Activated T-helper 2 cell treated with anti-CD3 and anti-CD28 coated beads, Interferon-gamma antibody, Interleukin-2, Interleukin-4, amounts not matched to agents 10 μg/mL and 5 μg/mL and 100 μg/mL, durations not matched to agents 14 hours and 24 hours and 36 hours (primary cell): ENCODE results near the gene RNASEH2A. TPM values are rescaled to one million over a fixed set of nuclear protein-coding genes. Genes with fewer than 3 reads are reported as not detected.
"Not testable (repeated sequence)": the region's sequence is repeated elsewhere in the genome, so short reads cannot be mapped to it uniquely, and the experiment has no call there.

Source experiments
- DNase-seq: peaks from one replicate; pipeline ENCODE4 v3.0.0; 2021; ENCODE audit warnings: low spot score
- H3K27ac Mint-ChIP-seq: one replicate; pipeline ENCODE4 v1.8.0; 2021; ENCODE audit warnings: mixed read lengths
- H3K27me3 Mint-ChIP-seq: one replicate; pipeline ENCODE4 v1.8.0; 2021; ENCODE audit warnings: low read depth, mixed read lengths
- H3K36me3 Mint-ChIP-seq: one replicate; pipeline ENCODE4 v1.8.0; 2021; ENCODE audit warnings: low read depth, mixed read lengths
- H3K4me1 Mint-ChIP-seq: one replicate; pipeline ENCODE4 v1.8.0; 2021; ENCODE audit warnings: low read depth, mixed read lengths
- H3K4me3 Mint-ChIP-seq: one replicate; pipeline ENCODE4 v1.8.0; 2021; ENCODE audit warnings: low read depth, mild to moderate bottlenecking, moderate library complexity, mixed read lengths
- H3K9me3 Mint-ChIP-seq: one replicate; pipeline ENCODE4 v1.8.0; 2021; ENCODE audit warnings: mixed read lengths
- intact Hi-C: fragments of 100-400 bp; cut with micrococcal nuclease; formaldehyde crosslinking; loops from one replicate; pipeline ENCODE4 v1.15.1; 2023
- total RNA-seq: library from RNA; stranded (reverse); gene quantifications from 2 replicates; pipeline ENCODE4 v1.2.3, GENCODE V29; 2022

The RNASEH2A gene
- total RNA-seq, 1 donor from 2014 or later = 38.3 TPM

DNA sequence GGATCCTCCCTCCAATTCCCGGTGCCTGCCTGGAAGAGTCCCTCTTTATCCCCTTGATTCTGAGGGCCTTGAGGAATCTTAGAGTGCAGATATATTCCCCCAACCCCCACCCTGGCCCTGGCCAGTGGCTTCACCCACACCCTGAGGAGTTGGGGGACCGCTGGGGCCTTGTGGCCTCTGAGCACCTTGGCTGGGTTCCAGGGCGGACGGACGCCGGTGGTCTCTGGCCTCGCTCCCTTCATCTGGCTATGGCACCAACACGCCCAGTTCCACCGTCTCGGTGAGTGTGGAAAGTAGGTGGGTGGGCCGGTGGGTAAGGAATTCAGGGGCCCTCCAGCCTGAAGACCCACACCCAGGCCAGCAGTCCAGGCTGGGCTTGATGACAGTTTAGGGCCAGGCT, 36.9 kb downstream of the RNASEH2A start:
- no peak for DNase-seq
- Mint-ChIP-seq H3K4me3 (no peak overlapping the region), H3K27me3 (peaks cover 35% of the 10 kb centered on the region), H3K36me3 (no peaks in the 10 kb centered on the region), H3K4me1 (peaks cover 29% of the 10 kb centered on the region), H3K9me3 (no peaks in the 10 kb centered on the region), H3K27ac (no peak overlapping the region)
- intact Hi-C loops = loop anchor here (10.0 kb wide), 1 partner anchor 289 kb away; the partner anchor contains the start of gene ZNF564

DNA sequence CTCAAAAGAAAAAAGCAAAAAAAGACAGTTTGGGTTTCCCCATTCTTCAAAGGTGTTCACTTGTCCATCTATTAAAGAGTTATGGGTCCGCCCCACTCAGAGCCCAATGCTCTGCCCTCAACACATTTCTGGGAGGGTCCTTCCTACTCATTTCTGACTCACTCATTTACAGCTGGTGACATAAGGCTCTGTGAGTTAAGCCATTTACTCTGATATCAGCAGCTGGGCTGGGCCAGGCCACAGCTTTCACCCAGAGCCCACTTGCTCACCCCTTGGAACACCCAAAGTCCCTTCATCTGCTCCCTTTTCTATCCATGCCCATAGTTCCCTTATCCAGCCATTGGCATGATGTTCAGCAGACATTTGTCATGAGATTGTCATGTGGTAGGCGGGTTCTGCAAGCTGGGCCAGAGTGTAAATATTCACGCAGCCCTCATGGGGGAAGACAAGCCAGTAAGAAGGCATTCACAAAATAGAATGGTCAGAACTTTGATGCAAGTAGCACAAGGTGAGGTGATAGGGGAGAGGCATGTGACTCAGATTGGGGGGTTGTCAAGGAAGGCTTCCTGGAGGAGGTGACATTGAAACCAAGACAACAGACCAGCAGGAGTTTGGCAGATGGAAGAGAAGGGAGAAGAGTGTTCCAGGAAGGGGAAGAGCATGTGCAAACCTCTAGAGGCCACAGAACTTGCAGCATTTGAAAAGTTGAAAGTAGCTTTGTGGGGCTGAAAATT, 37.8 kb downstream of the RNASEH2A start:
- Mint-ChIP-seq H3K9me3 (no peaks in the 10 kb centered on the region), H3K27ac (peak overlapping the region; percentile 5), H3K27me3 (peaks cover 33% of the 10 kb centered on the region), H3K4me3 (no peak overlapping the region), H3K4me1 (peaks cover 26% of the 10 kb centered on the region), H3K36me3 (no peaks in the 10 kb centered on the region)
- intact Hi-C loops = loop anchor here (10.0 kb wide), 1 partner anchor 289 kb away; the partner anchor contains the start of gene ZNF564
- no peak for DNase-seq

DNA sequence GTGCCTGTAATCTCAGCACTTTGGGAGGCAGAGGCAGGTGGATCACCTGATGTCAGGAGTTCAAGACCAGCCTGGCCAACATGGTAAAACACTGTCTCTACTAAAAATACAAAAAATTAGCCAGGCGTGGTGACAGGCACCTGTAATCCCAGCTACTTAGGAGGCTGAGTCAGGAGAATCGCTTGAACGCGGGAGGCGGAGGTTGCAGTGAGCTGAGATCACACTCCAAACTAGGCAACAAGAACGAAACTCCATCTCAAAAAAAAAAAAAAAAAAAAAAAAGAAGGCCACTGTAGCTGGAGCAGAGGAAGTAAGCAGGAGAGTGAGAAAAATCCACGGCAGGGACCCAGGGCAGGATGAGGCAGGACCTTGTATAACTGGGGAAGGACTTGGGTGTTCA, 40.2 kb downstream of the RNASEH2A start:
- intact Hi-C loops = loop anchor here (1.0 to 10.0 kb wide), 4 partner anchors 80 to 292 kb away; partner anchors contain the start of genes DHPS and ZNF564
- H3K4me1 Mint-ChIP-seq = peaks cover 10% of the 10 kb centered on the region
- not testable (repeated sequence) for DNase-seq, H3K4me3 Mint-ChIP-seq, H3K9me3 Mint-ChIP-seq, H3K36me3 Mint-ChIP-seq, H3K27ac Mint-ChIP-seq
- H3K27me3 Mint-ChIP-seq = peaks cover 13% of the 10 kb centered on the region

DNA sequence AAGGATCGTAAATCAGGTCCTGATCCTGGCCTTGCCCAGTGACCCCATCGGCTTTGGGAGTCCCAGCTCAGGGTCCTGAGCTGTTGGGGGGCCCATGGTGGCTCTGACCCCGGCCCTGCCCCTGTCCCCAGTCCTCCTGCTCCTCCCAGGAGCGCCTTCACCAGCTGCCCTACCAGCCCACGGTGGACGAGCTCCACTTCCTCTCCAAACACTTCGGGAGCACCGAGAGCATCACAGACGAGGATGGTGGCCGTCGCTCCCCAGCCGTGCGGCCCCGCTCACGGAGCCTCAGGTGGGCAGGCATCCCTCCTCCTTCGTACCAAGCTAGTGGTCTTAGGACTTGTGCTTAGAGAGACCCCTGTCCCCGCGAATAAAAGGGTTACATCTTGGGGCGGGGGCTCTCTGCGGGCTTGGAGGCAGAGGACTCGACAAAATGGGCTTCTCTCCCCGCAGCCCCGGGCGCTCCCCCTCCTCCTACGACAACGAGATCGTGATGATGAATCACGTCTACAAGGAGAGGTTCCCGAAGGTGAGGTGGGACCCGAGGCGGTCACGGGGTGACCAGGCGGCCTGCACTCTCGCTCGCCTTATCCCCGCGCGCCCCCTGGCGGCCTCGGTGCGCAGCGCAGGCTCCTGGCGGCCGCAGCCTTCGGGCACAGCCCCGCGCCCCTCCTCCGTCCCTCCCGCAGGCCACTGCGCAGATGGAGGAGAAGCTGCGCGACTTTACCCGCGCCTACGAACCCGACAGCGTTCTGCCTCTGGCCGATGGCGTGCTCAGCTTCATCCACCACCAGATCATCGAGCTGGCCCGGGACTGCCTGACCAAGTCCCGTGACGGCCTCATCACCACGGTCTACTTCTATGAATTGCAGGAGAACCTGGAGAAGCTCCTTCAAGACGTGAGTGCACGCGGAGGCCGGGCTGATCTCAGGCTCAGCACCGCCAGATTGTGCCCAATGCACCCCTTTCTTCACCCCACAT, 41.1 kb downstream of the RNASEH2A start:
- peak; percentile 78 for DNase-seq
- peaks cover 10% of the 10 kb centered on the region for H3K27me3 Mint-ChIP-seq
- H3K4me3 Mint-ChIP-seq = peak overlapping the region; percentile 65
- peaks cover 9% of the 10 kb centered on the region for H3K4me1 Mint-ChIP-seq
- no peaks in the 10 kb centered on the region for H3K36me3 Mint-ChIP-seq
- intact Hi-C loops = loop anchor here (1.0 to 10.0 kb wide), 4 partner anchors 81 to 293 kb away; partner anchors contain the start of genes DHPS and ZNF564
- no peak overlapping the region for H3K27ac Mint-ChIP-seq
- H3K9me3 Mint-ChIP-seq = no peaks in the 10 kb centered on the region

DNA sequence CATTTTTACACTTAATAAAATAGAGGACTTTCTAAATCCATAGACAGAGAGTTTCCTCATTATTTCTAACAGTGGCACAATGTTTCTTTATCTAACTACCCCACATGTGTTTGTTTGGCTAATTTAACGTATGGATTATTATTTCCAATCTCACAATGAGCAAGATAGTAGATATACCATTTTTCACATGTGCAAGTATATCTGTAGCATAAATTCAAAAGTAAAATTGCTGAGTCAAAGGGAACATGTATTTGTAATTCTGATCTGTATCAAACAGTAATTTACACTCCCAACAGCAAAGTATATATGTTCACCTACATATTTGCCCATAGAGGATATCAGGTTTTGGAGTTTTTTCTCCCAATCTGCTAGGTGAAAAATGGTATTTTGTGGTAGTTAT, 50.3 kb downstream of the RNASEH2A start:
- H3K4me1 Mint-ChIP-seq = no peaks in the 10 kb centered on the region
- no peaks in the 10 kb centered on the region for H3K27me3 Mint-ChIP-seq
- intact Hi-C loops = no loop called here
- no peaks in the 10 kb centered on the region for H3K36me3 Mint-ChIP-seq
- H3K9me3 Mint-ChIP-seq = no peaks in the 10 kb centered on the region
- no peak for DNase-seq
- no peak overlapping the region for H3K4me3 Mint-ChIP-seq
- no peak overlapping the region for H3K27ac Mint-ChIP-seq

DNA sequence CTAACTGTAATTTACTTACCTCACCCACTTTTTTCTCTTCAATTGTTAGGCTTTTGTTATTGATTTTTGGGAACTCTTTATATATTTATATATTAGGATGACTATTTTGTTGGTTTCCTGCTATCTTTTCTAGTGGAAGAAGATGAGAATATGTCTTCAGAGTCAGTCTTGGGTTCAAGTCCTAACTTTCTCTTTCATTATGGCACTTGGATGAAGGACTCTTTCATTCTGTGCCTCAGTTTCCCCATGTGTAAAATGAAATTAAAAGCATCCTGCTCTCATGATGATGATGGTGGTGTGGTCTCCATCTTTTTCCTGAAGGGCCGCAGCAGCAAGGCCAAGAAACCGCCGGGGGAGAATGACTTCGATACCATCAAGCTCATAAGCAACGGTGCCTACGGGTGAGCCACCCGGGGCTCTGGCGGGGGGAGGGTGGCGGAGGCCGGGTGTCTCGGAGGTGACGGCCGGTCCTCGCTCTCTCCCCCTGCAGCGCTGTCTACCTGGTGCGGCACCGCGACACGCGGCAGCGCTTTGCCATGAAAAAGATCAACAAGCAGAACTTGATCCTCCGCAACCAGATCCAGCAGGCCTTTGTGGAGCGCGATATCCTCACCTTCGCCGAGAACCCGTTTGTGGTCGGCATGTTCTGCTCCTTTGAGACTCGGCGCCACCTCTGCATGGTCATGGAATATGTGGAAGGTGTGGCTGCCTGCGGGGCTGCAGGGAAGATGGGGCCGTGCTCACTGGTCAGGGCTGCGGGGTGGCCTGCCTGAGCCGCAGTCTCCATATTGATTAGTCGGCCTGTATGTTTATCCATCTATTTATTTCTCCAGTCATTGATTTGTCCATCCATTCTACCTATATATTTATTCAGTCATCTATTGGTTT, 51.9 kb downstream of the RNASEH2A start:
- Mint-ChIP-seq H3K4me1 (no peaks in the 10 kb centered on the region), H3K27me3 (no peaks in the 10 kb centered on the region), H3K9me3 (no peaks in the 10 kb centered on the region), H3K4me3 (no peak overlapping the region), H3K27ac (no peak overlapping the region), H3K36me3 (no peaks in the 10 kb centered on the region)
- DNase-seq = no peak
- intact Hi-C loops = no loop called here

DNA sequence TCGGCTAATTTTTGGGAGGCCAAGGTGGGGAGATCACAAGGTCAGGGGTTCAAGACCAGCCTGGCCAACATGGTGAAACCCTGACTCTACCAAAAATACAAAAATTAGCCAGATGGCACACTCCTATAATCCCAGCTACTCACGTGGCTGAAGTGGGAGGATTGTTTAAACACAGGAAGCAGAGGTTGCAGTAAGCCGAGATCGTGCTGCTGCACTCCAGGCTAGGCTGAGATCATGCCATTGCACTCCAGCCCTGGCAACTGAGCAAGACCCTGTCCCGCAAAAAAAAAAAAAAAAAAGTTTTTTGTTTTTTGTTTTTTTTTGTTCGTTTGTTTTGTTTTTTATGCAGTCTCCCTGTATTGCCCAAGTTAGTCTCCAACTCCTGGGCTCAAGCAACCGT, 53.2 kb downstream of the RNASEH2A start:
- Mint-ChIP-seq H3K27ac (no peak overlapping the region), H3K9me3 (no peaks in the 10 kb centered on the region), H3K27me3 (no peaks in the 10 kb centered on the region), H3K4me3 (no peak overlapping the region), H3K4me1 (no peaks in the 10 kb centered on the region), H3K36me3 (no peaks in the 10 kb centered on the region)
- intact Hi-C loops = no loop called here
- no peak for DNase-seq

Other genes with a start within 250 kb of the RNASEH2A start
- gene ZNF490, start 195.8 kb upstream of the RNASEH2A start, total RNA-seq = 7.0 and 9.9 TPM in 2 replicates
- gene ZNF791, start 195.7 kb upstream of the RNASEH2A start, total RNA-seq = 21.8 and 22.5 TPM in 2 replicates
- gene MAN2B1, start 139.8 kb upstream of the RNASEH2A start, total RNA-seq = 133 and 147 TPM in 2 replicates
- gene WDR83, start 139.8 kb upstream of the RNASEH2A start, total RNA-seq = 23.1 and 23.7 TPM in 2 replicates
- 122 and 134 TPM in 2 replicates for gene DHPS, start 124.7 kb upstream of the RNASEH2A start, total RNA-seq
- not detected in 2 replicates for gene GNG14, start 118.6 kb upstream of the RNASEH2A start, total RNA-seq
- gene FBXW9, start 110.0 kb upstream of the RNASEH2A start, total RNA-seq = 8.8 and 9.4 TPM in 2 replicates
- gene TNPO2, start 82.7 kb upstream of the RNASEH2A start, total RNA-seq = 109 and 112 TPM in 2 replicates
- gene TRIR, start 71.9 kb upstream of the RNASEH2A start, total RNA-seq = 204 and 210 TPM in 2 replicates
- 62.7 and 62.8 TPM in 2 replicates for gene GET3, start 69.1 kb upstream of the RNASEH2A start, total RNA-seq
- gene BEST2, start 54.8 kb upstream of the RNASEH2A start, total RNA-seq = 0.11 TPM in 1 of 2 replicates, not detected in the other
- 18.3 and 25.1 TPM in 2 replicates for gene HOOK2, start 31.0 kb upstream of the RNASEH2A start, total RNA-seq
- 333 and 351 TPM in 2 replicates for gene JUNB, start 15.1 kb upstream of the RNASEH2A start, total RNA-seq
- gene PRDX2, start 4.8 kb upstream of the RNASEH2A start, total RNA-seq = 274 and 279 TPM in 2 replicates
- gene THSD8, start 4.5 kb upstream of the RNASEH2A start, total RNA-seq = 28.6 and 29.8 TPM in 2 replicates
- not detected in 2 replicates for gene RTBDN, start 28.0 kb downstream of the RNASEH2A start, total RNA-seq
- gene MAST1, start 31.9 kb downstream of the RNASEH2A start, total RNA-seq = 5.2 and 6.5 TPM in 2 replicates
- gene DNASE2, start 74.9 kb downstream of the RNASEH2A start, total RNA-seq = 21.9 and 25.6 TPM in 2 replicates
- gene KLF1, start 80.6 kb downstream of the RNASEH2A start, total RNA-seq = 0.62 and 0.97 TPM in 2 replicates
- gene GCDH, start 84.6 kb downstream of the RNASEH2A start, total RNA-seq = 51.6 and 53.2 TPM in 2 replicates
- 1.9 and 3.2 TPM in 2 replicates for gene SYCE2, start 112.7 kb downstream of the RNASEH2A start, total RNA-seq
- 165 and 166 TPM in 2 replicates for gene FARSA, start 127.1 kb downstream of the RNASEH2A start, total RNA-seq
- 984 and 991 TPM in 2 replicates for gene CALR, start 132.0 kb downstream of the RNASEH2A start, total RNA-seq
- gene RAD23A, start 139.3 kb downstream of the RNASEH2A start, total RNA-seq = 189 and 196 TPM in 2 replicates
- gene GADD45GIP1, start 150.6 kb downstream of the RNASEH2A start, total RNA-seq = 29.2 and 32.6 TPM in 2 replicates
- 0.16 TPM in 1 of 2 replicates, not detected in the other for gene DAND5, start 163.0 kb downstream of the RNASEH2A start, total RNA-seq
- gene NFIX, start 188.9 kb downstream of the RNASEH2A start, total RNA-seq = 2.7 and 3.0 TPM in 2 replicates